ENCODE data around the gene SLC33A1.

DNA sequence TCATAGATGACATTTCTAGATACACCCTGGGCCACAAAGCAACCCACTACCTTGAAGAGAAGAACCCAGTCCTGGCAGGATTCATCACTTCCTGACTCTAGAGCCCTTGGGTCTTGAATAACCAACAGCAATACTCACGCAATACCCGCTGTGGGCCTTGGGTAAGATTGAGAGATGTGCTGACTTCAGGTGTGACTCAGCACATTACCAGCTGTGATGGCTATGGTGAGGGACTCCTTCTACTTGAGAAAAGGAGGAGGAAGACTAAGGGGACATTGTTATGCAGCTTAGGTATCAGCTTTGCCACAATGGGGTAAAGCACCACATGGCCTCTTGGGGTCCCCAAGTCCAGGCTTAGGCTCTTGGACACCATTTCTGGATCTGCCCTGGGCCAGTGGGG is 63.0 kb downstream of the SLC33A1 start:
- TF ChIP-seq TAF1 (IDR thresholded peaks at IDR 0.05; ENCODE audit: low read depth, low read length) (no peak), CREB1 (IDR thresholded peaks at IDR 0.05) (no peak)
- TF ChIP-seq, protein P1, sequence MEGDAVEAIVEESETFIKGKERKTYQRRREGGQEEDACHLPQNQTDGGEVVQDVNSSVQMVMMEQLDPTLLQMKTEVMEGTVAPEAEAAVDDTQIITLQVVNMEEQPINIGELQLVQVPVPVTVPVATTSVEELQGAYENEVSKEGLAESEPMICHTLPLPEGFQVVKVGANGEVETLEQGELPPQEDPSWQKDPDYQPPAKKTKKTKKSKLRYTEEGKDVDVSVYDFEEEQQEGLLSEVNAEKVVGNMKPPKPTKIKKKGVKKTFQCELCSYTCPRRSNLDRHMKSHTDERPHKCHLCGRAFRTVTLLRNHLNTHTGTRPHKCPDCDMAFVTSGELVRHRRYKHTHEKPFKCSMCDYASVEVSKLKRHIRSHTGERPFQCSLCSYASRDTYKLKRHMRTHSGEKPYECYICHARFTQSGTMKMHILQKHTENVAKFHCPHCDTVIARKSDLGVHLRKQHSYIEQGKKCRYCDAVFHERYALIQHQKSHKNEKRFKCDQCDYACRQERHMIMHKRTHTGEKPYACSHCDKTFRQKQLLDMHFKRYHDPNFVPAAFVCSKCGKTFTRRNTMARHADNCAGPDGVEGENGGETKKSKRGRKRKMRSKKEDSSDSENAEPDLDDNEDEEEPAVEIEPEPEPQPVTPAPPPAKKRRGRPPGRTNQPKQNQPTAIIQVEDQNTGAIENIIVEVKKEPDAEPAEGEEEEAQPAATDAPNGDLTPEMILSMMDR (IDR thresholded peaks at IDR 0.05; ENCODE audit: control extremely low read depth in 1 of 3, insufficient read depth in 1 of 3, low read depth in 1 of 3, low read length in 3 of 3), result peak in 1 of 3 experiments; percentile 16; a peak in 1 of 4 replicates
